K562 (cell line): ENCODE measurements around the gene ENG. TPM values are rescaled to one million over a fixed set of nuclear protein-coding genes. Genes with fewer than 3 reads are reported as not detected.

Experiments used
- ATAC-seq: fragments of 200-7000 bp; cut with Tn5 transposase; 3 replicates; pipeline ENCODE4 v1.9.1; 2020; ENCODE audit warnings: moderate library complexity
- BruUV-seq: library from RNA; stranded (reverse); fragments of 400-500 nt; replicated peaks from 2 replicates; lab custom pipeline; 2021; lab: Mats Ljungman, UMichigan
- CTCF ChIA-PET: fragments of 300-600 bp; formaldehyde crosslinking; extraction: SDS; loops from one replicate; lab custom pipeline; 2021; ENCODE audit warnings: low intra/inter-chr PET ratio; lab: Yijun Ruan, JAX
- POLR2A ChIA-PET: fragments of 300-600, 350-650 bp; sonication (Branson Sonifier 250); formaldehyde crosslinking; extraction: SDS; loops from one replicate; lab custom pipeline; 2021; ENCODE audit warnings: antibody characterized with exemption, inconsistent platforms; lab: Yijun Ruan, JAX
- DNase-seq, 4 experiments: peaks; one replicate each; pipeline versions ENCODE4 v3.0.0 to v3.0.0-alpha.2; 2011 to 2018; ENCODE audit warnings: low spot score in 3 of 4, mixed read lengths in 3 of 4; ENCODE audit errors: extremely low read depth in 1 of 4
- FAIRE-seq: peaks from 2 replicates; lab custom pipeline; 2011; peaks lifted over from hg19 to GRCh38; lab: Jason Lieb, UNC
- H2AFZ ChIP-seq: 2 replicates; pipeline ENCODE4 v1.6.0; 2011; ENCODE audit warnings: low read depth, low read length, control low read depth, inconsistent platforms
- H3K27ac ChIP-seq: fragments of 200-600 bp; 3 replicates; pipeline ENCODE4 v1.8.0; 2011; ENCODE audit warnings: low read depth, mild to moderate bottlenecking, control low read depth, inconsistent platforms, low read length, moderate library complexity, mixed read lengths; ENCODE audit errors: extremely low read depth
- H3K27me3 ChIP-seq, 2 experiments: fragments of 300-600 bp in 1 of 2; 2 replicates in 1 of 2; 3 replicates in 1 of 2; pipeline versions ENCODE4 v1.6.0 to v1.8.0; 2011; ENCODE audit warnings: inconsistent platforms in 2 of 2, low read length in 2 of 2, mild to moderate bottlenecking in 1 of 2, mixed read lengths in 1 of 2, moderate library complexity in 1 of 2; ENCODE audit not compliant: control insufficient read depth in 2 of 2, insufficient read depth in 2 of 2
- H3K36me3 ChIP-seq: fragments of 300-600 bp; 3 replicates; pipeline ENCODE4 v1.8.0; 2011; ENCODE audit warnings: mild to moderate bottlenecking, low read length, inconsistent platforms; ENCODE audit not compliant: control insufficient read depth, insufficient read depth
- H3K4me1 ChIP-seq, 2 experiments: fragments of 200-600 bp in 1 of 2; replicated peaks in 1 of 2; 2 replicates in 1 of 2; 3 replicates in 1 of 2; pipeline versions ENCODE4 v1.5.1 to v1.8.0; 2011; ENCODE audit warnings: inconsistent platforms in 2 of 2, low read length in 2 of 2, mild to moderate bottlenecking in 1 of 2, mixed read lengths in 1 of 2, moderate library complexity in 1 of 2; ENCODE audit not compliant: control insufficient read depth in 2 of 2, insufficient read depth in 2 of 2
- H3K4me2 ChIP-seq: 2 replicates; pipeline ENCODE4 v1.6.1; 2011; ENCODE audit warnings: low read length, control low read depth, inconsistent platforms, mixed read lengths; ENCODE audit not compliant: insufficient read depth
- H3K4me3 ChIP-seq: fragments of 200-600 bp; sonication (generic), shearing (Covaris generic); 2 replicates; pipeline ENCODE4 v1.5.1; 2016; ENCODE audit warnings: control low read depth, inconsistent platforms
- H3K79me2 ChIP-seq: fragments of 200-600 bp; 3 replicates; pipeline ENCODE4 v1.8.0; 2011; ENCODE audit warnings: low read length, inconsistent platforms; ENCODE audit not compliant: control insufficient read depth, insufficient read depth
- H3K9ac ChIP-seq, 2 experiments: 2 replicates each; pipeline versions ENCODE4 v1.6.0 to v1.6.1; 2011; ENCODE audit warnings: low read depth in 2 of 2, low read length in 2 of 2, control low read depth in 1 of 2, inconsistent platforms in 1 of 2, mild to moderate bottlenecking in 1 of 2, mixed read lengths in 1 of 2; ENCODE audit not compliant: insufficient read depth in 1 of 2
- H3K9me1 ChIP-seq: one replicate; pipeline ENCODE4 v1.6.0; 2011; ENCODE audit warnings: inconsistent platforms, mild to moderate bottlenecking, low read length, moderate library complexity; ENCODE audit not compliant: control insufficient read depth, insufficient read depth
- H3K9me3 ChIP-seq: replicated peaks from 2 replicates; pipeline ENCODE4 v1.5.1; 2011; ENCODE audit warnings: low read depth, low read length, inconsistent platforms; ENCODE audit not compliant: control insufficient read depth, insufficient read depth
- H4K20me1 ChIP-seq: replicated peaks from 2 replicates; pipeline ENCODE4 v1.6.1; 2011; ENCODE audit warnings: low read length, inconsistent platforms, mixed read lengths; ENCODE audit not compliant: control insufficient read depth, insufficient read depth
- ARID2 ChIP-seq: fragments of 450-650 bp; IDR thresholded peaks from 2 replicates; pipeline ENCODE4 v1.6.1; 2017; ENCODE audit warnings: antibody characterized with exemption, mild to moderate bottlenecking
- GABPB1 ChIP-seq: sonication (generic); formaldehyde crosslinking; IDR thresholded peaks from 2 replicates; pipeline ENCODE4 v1.8.0; 2022; ENCODE audit warnings: mild to moderate bottlenecking, missing genetic modification reagents
- LCOR ChIP-seq: sonication (generic); formaldehyde crosslinking; IDR thresholded peaks from 2 replicates; pipeline ENCODE4 v1.8.0; 2022; ENCODE audit warnings: mild to moderate bottlenecking, missing genetic modification reagents
- MNT ChIP-seq, 2 experiments: fragments of 450-650 bp; conservative IDR thresholded peaks; 2 replicates each; pipeline ENCODE4 v1.6.1; 2017; ENCODE audit warnings: mild to moderate bottlenecking in 2 of 2, moderate library complexity in 2 of 2
- RBM22 ChIP-seq: fragments of 200-400 bp; formaldehyde crosslinking; IDR thresholded peaks from 2 replicates; pipeline ENCODE4 v1.6.1; 2018; ENCODE audit warnings: low read length, low read depth; ENCODE audit not compliant: poor library complexity, severe bottlenecking
- WGBS: fragments of 100-300 bp; shearing (Covaris generic); methylation state at CpG from one replicate; pipeline ENCODE4 v1.1.6; 2016; ENCODE audit warnings: low coverage, mixed read lengths; ENCODE audit not compliant: insufficient coverage; ENCODE audit errors: missing lambda C conversion rate; 5-methylcytosine and 5-hydroxymethylcytosine counted together
- in situ Hi-C: fragments of 300-500 bp; cut with MboI; formaldehyde crosslinking; loops from 4 replicates; pipeline ENCODE4 v1.15.0; 2018; ENCODE audit warnings: inconsistent platforms, mixed read lengths
- intact Hi-C: fragments of 100-400 bp; cut with micrococcal nuclease; formaldehyde crosslinking; loops from 2 replicates; pipeline ENCODE4 v1.14.2; 2022
- polyA plus RNA-seq, 8 experiments: library from polyadenylated mRNA; depleted of rRNA in 4 of 8; stranded (reverse) in 5 of 8; unstranded in 3 of 8; fragments of >200 nt; fragmentation: Nextera tagmentation in 2 of 8; fragmentation: Illumina TruSeq in 1 of 8; extraction: Ambion mirVana in 2 of 8; extraction: Trizol in 1 of 8; gene quantifications; 2 replicates each; pipeline versions ENCODE4 v1.2.1 to v1.2.3, GENCODE V29; 2011 to 2014; ENCODE audit warnings: inconsistent platforms in 1 of 8, missing spikeins in 1 of 8
- total RNA-seq, 7 experiments: library from RNA; depleted of rRNA in 6 of 7; stranded (reverse); fragments of >200 nt in 6 of 7; fragmentation: Illumina TruSeq in 2 of 7; extraction: Trizol in 2 of 7; gene quantifications; 2 replicates each; pipeline versions ENCODE4 v1.2.1 to v1.2.3, GENCODE V29; 2011 to 2021; ENCODE audit warnings: low replicate concordance in 1 of 7
- TF ChIP-seq, protein P1 (sequence below), 2 experiments: fragments of 450-650 bp; IDR thresholded peaks; 2 replicates each; pipeline ENCODE4 v1.6.1; 2018; ENCODE audit warnings: mild to moderate bottlenecking in 2 of 2, low read depth in 1 of 2; ENCODE audit not compliant: partially characterized antibody in 2 of 2
- TF ChIP-seq, protein P2 (sequence below): fragments of 250-450 bp; sonication (Bioruptor Pico); IDR thresholded peaks from 2 replicates; pipeline ENCODE4 v1.9.0; 2021; ENCODE audit warnings: mild to moderate bottlenecking, inconsistent platforms
- TF ChIP-seq, protein P3 (sequence below), 3 experiments: fragments of 200-800 bp in 1 of 3; sonication (Bioruptor generic) in 1 of 3; sonication (generic) in 1 of 3; formaldehyde crosslinking in 1 of 3; IDR thresholded peaks; 2 replicates each; pipeline versions ENCODE4 v1.6.1 to v1.8.0; 2016 to 2022; ENCODE audit warnings: mild to moderate bottlenecking in 2 of 3, missing compliant biosample characterization in 2 of 3, missing genetic modification characterization in 2 of 3, missing genetic modification reagents in 1 of 3

Gene ENG
- total and polyA plus RNA-seq, 9 of the 15 experiments (the other 6 are each of a cell fraction or from before 2014, with no cell fraction given) = 0.04 to 0.40 (median 0.14) TPM; not detected in 1

DNA sequence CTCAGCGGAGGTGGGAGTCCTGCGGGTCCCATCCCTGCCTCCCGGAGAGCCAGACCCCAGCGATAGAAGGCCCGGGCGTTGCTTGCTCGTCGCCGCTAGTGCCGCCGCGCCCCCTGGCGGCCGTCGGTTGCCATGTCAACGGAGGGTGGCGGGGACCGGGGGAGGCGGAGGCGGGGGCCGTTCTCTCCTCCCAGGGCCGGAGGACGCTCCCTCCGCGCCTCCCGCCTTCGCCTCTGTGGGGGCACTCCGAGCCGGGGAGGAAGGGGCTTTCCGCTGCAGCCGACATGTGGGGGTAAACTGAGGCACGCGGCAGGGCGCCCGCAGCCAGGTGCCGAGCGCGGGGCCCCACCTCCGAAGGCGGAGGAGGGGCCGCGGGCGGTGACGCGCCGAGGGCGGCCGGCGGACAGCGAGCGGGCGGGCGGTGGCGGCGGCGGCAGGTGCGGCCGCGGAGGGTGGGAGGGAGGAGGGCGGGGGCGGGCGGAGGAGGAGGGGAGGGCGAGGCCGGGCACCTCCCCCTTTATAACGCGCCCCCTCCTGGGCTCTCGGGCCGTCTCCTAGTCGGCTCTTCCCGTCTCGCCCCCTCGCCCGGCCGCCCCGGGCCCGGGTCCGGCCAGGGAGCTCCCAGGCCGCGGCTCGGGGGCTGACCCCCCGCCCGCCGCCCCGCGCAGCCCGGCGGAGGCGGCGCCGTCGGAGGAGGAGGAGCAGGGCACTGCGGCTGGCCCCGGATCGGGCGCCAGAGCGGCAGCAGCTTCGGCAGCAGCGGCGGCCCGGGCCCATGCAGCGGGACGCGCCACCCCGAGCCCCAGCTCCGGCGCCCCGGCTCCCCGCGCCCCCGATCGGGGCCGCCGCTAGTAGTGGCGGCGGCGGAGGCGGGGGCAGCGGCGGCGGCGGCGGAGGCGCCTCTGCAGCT lies 69.2 kb downstream of the ENG start:
- intact Hi-C loops = loop anchor here (1.0 to 2.0 kb wide), 3 partner anchors 21 to 86 kb away; partner anchors contain the start of gene TOR2A
- peak; percentile 66 for TF ChIP-seq RBM22
- TF ChIP-seq MNT (conservative IDR thresholded peaks at IDR 0.05) = peak in 1 of 2 experiments; percentile 48; a peak in 1 of 4 replicates
- TF ChIP-seq GABPB1 (CRISPR knock-in tag) = peak; percentile 67
- TF ChIP-seq, protein P1, sequence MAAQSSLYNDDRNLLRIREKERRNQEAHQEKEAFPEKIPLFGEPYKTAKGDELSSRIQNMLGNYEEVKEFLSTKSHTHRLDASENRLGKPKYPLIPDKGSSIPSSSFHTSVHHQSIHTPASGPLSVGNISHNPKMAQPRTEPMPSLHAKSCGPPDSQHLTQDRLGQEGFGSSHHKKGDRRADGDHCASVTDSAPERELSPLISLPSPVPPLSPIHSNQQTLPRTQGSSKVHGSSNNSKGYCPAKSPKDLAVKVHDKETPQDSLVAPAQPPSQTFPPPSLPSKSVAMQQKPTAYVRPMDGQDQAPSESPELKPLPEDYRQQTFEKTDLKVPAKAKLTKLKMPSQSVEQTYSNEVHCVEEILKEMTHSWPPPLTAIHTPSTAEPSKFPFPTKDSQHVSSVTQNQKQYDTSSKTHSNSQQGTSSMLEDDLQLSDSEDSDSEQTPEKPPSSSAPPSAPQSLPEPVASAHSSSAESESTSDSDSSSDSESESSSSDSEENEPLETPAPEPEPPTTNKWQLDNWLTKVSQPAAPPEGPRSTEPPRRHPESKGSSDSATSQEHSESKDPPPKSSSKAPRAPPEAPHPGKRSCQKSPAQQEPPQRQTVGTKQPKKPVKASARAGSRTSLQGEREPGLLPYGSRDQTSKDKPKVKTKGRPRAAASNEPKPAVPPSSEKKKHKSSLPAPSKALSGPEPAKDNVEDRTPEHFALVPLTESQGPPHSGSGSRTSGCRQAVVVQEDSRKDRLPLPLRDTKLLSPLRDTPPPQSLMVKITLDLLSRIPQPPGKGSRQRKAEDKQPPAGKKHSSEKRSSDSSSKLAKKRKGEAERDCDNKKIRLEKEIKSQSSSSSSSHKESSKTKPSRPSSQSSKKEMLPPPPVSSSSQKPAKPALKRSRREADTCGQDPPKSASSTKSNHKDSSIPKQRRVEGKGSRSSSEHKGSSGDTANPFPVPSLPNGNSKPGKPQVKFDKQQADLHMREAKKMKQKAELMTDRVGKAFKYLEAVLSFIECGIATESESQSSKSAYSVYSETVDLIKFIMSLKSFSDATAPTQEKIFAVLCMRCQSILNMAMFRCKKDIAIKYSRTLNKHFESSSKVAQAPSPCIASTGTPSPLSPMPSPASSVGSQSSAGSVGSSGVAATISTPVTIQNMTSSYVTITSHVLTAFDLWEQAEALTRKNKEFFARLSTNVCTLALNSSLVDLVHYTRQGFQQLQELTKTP (IDR thresholded peaks at IDR 0.05; ENCODE audit: low read depth in 1 of 2, partially characterized antibody in 2 of 2) = no peak
- peak; percentile 57; the same call in 1 of the 2 replicates for TF ChIP-seq ARID2
- TF ChIP-seq, protein P2, sequence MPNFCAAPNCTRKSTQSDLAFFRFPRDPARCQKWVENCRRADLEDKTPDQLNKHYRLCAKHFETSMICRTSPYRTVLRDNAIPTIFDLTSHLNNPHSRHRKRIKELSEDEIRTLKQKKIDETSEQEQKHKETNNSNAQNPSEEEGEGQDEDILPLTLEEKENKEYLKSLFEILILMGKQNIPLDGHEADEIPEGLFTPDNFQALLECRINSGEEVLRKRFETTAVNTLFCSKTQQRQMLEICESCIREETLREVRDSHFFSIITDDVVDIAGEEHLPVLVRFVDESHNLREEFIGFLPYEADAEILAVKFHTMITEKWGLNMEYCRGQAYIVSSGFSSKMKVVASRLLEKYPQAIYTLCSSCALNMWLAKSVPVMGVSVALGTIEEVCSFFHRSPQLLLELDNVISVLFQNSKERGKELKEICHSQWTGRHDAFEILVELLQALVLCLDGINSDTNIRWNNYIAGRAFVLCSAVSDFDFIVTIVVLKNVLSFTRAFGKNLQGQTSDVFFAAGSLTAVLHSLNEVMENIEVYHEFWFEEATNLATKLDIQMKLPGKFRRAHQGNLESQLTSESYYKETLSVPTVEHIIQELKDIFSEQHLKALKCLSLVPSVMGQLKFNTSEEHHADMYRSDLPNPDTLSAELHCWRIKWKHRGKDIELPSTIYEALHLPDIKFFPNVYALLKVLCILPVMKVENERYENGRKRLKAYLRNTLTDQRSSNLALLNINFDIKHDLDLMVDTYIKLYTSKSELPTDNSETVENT (CRISPR knock-in tag) = 0 out of 2 replicates have a peak, but pooled peaks have one; percentile 15
- TF ChIP-seq, protein P3, sequence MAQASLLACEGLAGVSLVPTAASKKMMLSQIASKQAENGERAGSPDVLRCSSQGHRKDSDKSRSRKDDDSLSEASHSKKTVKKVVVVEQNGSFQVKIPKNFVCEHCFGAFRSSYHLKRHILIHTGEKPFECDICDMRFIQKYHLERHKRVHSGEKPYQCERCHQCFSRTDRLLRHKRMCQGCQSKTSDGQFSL (CRISPR knock-in tag; IDR thresholded peaks at IDR 0.05) = no peak
- TF ChIP-seq, protein P3 (tag; IDR thresholded peaks at IDR 0.05) = peak in 1 of 2 experiments; percentile 12; a peak in 1 of 4 replicates
- TF ChIP-seq LCOR (CRISPR knock-in tag) = 0 out of 2 replicates have a peak, but pooled peaks have one; percentile 60

More for the DNA sequence above, 69.2 kb downstream of the ENG start:
- Histone ChIP-seq H3K9me1 (no peaks in the 10 kb centered on the region), H3K27me3 (no peaks in the 10 kb centered on the region), H2AFZ (peak overlapping the region; percentile 93), H3K4me2 (peak overlapping the region; percentile 77), H3K79me2 (peaks cover 44% of the 10 kb centered on the region), H3K36me3 (peaks cover 35% of the 10 kb centered on the region), H3K9ac (peak overlapping the region; percentile 89 to 90; a peak in 3 of 4 replicates), H4K20me1 (peaks cover 29% of the 10 kb centered on the region), H3K27ac (peak overlapping the region; percentile 93), H3K9me3 (no peaks in the 10 kb centered on the region), H3K4me3 (peak overlapping the region; percentile 99), H3K4me1 (peaks cover 7 to 41% of the 10 kb centered on the region in 2 experiments; a peak in 4 of 5 replicates)
- POLR2A ChIA-PET = interaction anchor here (0.6 to 1.2 kb wide), 5 partner anchors 13 to 89 kb away, joined by 3 to 4 read pairs (median 4); no protein-coding TSS in a partner anchor
- DNase-seq (peak; percentile 88 to 94 (median 90)), FAIRE-seq (no peak), ATAC-seq (peak; percentile 74)
- 1% methylated on average over 42 of the region's 123 CpGs for WGBS
- in situ Hi-C loops = no loop called here
- BruUV-seq = no TSS peak
- CTCF ChIA-PET = interaction anchor here (0.6 to 4.8 kb wide), 10 partner anchors 11 to 196 kb away, joined by 3 to 46 read pairs (median 6); partner anchors contain the start of genes FPGS and TOR2A
